GM18511 (cell line): ENCODE results near the gene SALL4.
"Not testable (repeated sequence)": the region's sequence is repeated elsewhere in the genome, so short reads cannot be mapped to it uniquely, and the experiment has no call there.

Experiments used
- ATAC-seq: cut with Tn5 transposase; IDR thresholded peaks from one replicate; pipeline ENCODE4 v1.9.1; 2021; ENCODE audit warnings: mild to moderate bottlenecking, moderate library complexity; ENCODE audit not compliant: unreplicated experiment

SALL4 gene

GRCh38 chr20:51802170-51802751, at the start of gene SALL4:
TSS of gene SALL4 (minus strand) at chr20:51802521. CDS start at chr20:51802408, 113 bp downstream.
- no peak for ATAC-seq

- no peak for ATAC-seq
Measured at GRCh38 chr20:51848346-51848745, 46.0 kb upstream of the SALL4 start.

GRCh38 chr20:51840865-51841264, 38.5 kb upstream of the SALL4 start:
- no peak for ATAC-seq

- no peak for ATAC-seq
Measured at GRCh38 chr20:51837876-51838420, 35.6 kb upstream of the SALL4 start.

- ATAC-seq: no peak
Measured at GRCh38 chr20:51837436-51837835, 35.1 kb upstream of the SALL4 start.

GRCh38 chr20:51833326-51833725, 31.0 kb upstream of the SALL4 start:
- ATAC-seq: no peak

GRCh38 chr20:51832276-51832675, 30.0 kb upstream of the SALL4 start:
- ATAC-seq: no peak

GRCh38 chr20:51831866-51832265, 29.5 kb upstream of the SALL4 start:
- no peak for ATAC-seq

- ATAC-seq: no peak
Measured at GRCh38 chr20:51830538-51830937, 28.2 kb upstream of the SALL4 start.

- no peak for ATAC-seq
Measured at GRCh38 chr20:51828762-51829161, 26.4 kb upstream of the SALL4 start.

- ATAC-seq: no peak
Measured at GRCh38 chr20:51826372-51826771, 24.1 kb upstream of the SALL4 start.

GRCh38 chr20:51818479-51819008, 16.2 kb upstream of the SALL4 start:
- no peak for ATAC-seq

- not testable (repeated sequence) for ATAC-seq
Measured at GRCh38 chr20:51816856-51817255, 14.5 kb upstream of the SALL4 start.

- ATAC-seq: no peak
Measured at GRCh38 chr20:51815383-51816076, 13.2 kb upstream of the SALL4 start.

- ATAC-seq: no peak
Measured at GRCh38 chr20:51812861-51813260, 10.5 kb upstream of the SALL4 start.

- no peak for ATAC-seq
Measured at GRCh38 chr20:51811514-51812128, 9.3 kb upstream of the SALL4 start.

GRCh38 chr20:51811042-51811355, 8.7 kb upstream of the SALL4 start:
- no peak for ATAC-seq

- no peak for ATAC-seq
Measured at GRCh38 chr20:51810155-51811041, 8.1 kb upstream of the SALL4 start.

- ATAC-seq: no peak
Measured at GRCh38 chr20:51807720-51808250, 5.5 kb upstream of the SALL4 start.

GRCh38 chr20:51804754-51805153, 2.4 kb upstream of the SALL4 start:
- no peak for ATAC-seq
